CD4-positive, alpha-beta T cell (primary cell): Measurements from ENCODE around the gene ATP6V0E2. TPM values are rescaled to one million over a fixed set of nuclear protein-coding genes. Genes with fewer than 3 reads are reported as not detected.

ENCODE experiments used
- ATAC-seq: fragments of 200-7000 bp; cut with Tn5 transposase; one replicate; pipeline ENCODE4 v1.10.0; 2022; ENCODE audit warnings: mild to moderate bottlenecking; ENCODE audit not compliant: poor library complexity
- CTCF ChIA-PET: fragments of 350-600 bp; sonication (Branson Sonifier 250); formaldehyde crosslinking; loops from one replicate; lab custom pipeline; 2021; ENCODE audit warnings: antibody characterized with exemption, inconsistent platforms; lab: Charles Lee
- POLR2A ChIA-PET: fragments of 350-600 bp; sonication (Branson Sonifier 250); formaldehyde crosslinking; loops from one replicate; lab custom pipeline; 2021; ENCODE audit warnings: antibody characterized with exemption, inconsistent platforms; lab: Charles Lee
- DNase-seq, 14 experiments: peaks; one replicate each; pipeline ENCODE4 v3.0.0-alpha.2; 2013 to 2020; ENCODE audit warnings: mixed read lengths in 2 of 14
- H3K27ac ChIP-seq, 2 donors: one replicate each; pipeline versions ENCODE4 v1.5.1 to v1.7.0; 2013; ENCODE audit warnings: low read length in 2 of 2, low read depth in 1 of 2, mild to moderate bottlenecking in 1 of 2
- H3K27me3 ChIP-seq, 2 experiments: 1 replicate in 1 of 2; 2 replicates in 1 of 2; pipeline versions ENCODE4 v1.6.1 to v1.7.0; 2013; ENCODE audit warnings: low read length in 2 of 2, control low read depth in 1 of 2, mild to moderate bottlenecking in 1 of 2, moderate library complexity in 1 of 2; ENCODE audit not compliant: insufficient read depth in 2 of 2, control insufficient read depth in 1 of 2
- H3K36me3 ChIP-seq: one replicate; pipeline ENCODE4 v1.6.1; 2013; ENCODE audit warnings: low read length, control low read depth; ENCODE audit not compliant: insufficient read depth
- H3K4me1 ChIP-seq: one replicate; pipeline ENCODE4 v1.6.1; 2013; ENCODE audit warnings: low read length, control low read depth; ENCODE audit not compliant: insufficient read depth
- H3K4me3 ChIP-seq: one replicate; pipeline ENCODE4 v1.5.1; 2013; ENCODE audit warnings: mild to moderate bottlenecking, low read length, moderate library complexity
- H3K9me3 ChIP-seq, 2 experiments: 1 replicate in 1 of 2; 2 replicates in 1 of 2; pipeline versions ENCODE4 v1.6.1 to v1.7.0; 2013; ENCODE audit warnings: low read length in 2 of 2, mild to moderate bottlenecking in 2 of 2, control low read depth in 1 of 2, moderate library complexity in 1 of 2; ENCODE audit not compliant: control insufficient read depth in 1 of 2, insufficient read depth in 1 of 2
- H3K27ac Mint-ChIP-seq: one replicate; pipeline ENCODE4 v1.8.0; 2020; ENCODE audit warnings: mixed read lengths
- H3K27me3 Mint-ChIP-seq: one replicate; pipeline ENCODE4 v1.8.0; 2021; ENCODE audit warnings: mixed read lengths
- H3K36me3 Mint-ChIP-seq: one replicate; pipeline ENCODE4 v1.8.0; 2021; ENCODE audit warnings: low read depth, mixed read lengths
- H3K4me1 Mint-ChIP-seq: one replicate; pipeline ENCODE4 v1.8.0; 2021; ENCODE audit warnings: low read depth, mixed read lengths
- H3K4me3 Mint-ChIP-seq: one replicate; pipeline ENCODE4 v1.8.0; 2020; ENCODE audit warnings: mild to moderate bottlenecking, mixed read lengths
- H3K9me3 Mint-ChIP-seq: one replicate; pipeline ENCODE4 v1.8.0; 2020; ENCODE audit warnings: mixed read lengths
- intact Hi-C, 2 experiments: fragments of 100-400 bp; cut with DNase I in 1 of 2; cut with micrococcal nuclease in 1 of 2; formaldehyde crosslinking; loops; one replicate each; pipeline versions ENCODE4 v1.15.1 to v1.9.0; 2023 to 2025; cut with DNase I, micrococcal nuclease
- total RNA-seq, 174 experiments: library from RNA in 2 of 174; stranded (reverse) in 2 of 174; gene quantifications; one replicate each; pipeline ENCODE4 v1.2.3 and lab custom pipeline; 2021 to 2026
- TF ChIP-seq, protein P1 (sequence below): fragments of 200-600 bp; IDR thresholded peaks from one replicate; pipeline ENCODE4 v1.8.0; 2022; ENCODE audit warnings: antibody characterized with exemption, mild to moderate bottlenecking

ATP6V0E2 gene
- total RNA-seq, 2 experiments from 2014 or later = 23.2 to 24.9 TPM

DNA sequence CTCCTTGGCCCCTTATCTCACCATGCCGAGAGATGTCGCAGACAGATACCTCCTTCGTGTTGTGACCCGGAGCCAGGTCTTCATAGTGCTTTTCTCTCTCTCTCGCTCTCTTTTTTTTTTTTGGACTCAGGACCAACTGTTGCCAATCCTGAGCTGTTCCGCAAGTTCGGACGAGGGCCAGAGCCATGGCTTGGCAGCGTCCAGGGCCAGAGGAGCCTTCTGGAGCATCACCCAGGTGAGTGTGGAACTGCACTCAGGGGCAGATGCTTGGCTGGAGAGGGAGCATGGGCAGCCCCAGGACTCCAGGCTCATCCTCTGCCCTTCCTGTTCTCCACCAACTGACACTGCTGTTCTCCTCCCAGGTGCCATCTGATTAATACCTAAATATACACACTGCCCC lies 27.7 kb upstream of the ATP6V0E2 start:
- H3K4me1 ChIP-seq = peaks cover 10% of the 10 kb centered on the region
- ATAC-seq (no peak), DNase-seq (no peak)
- Mint-ChIP-seq H3K36me3 (peaks cover 61% of the 10 kb centered on the region), H3K4me3 (no peak overlapping the region), H3K4me1 (peaks cover 59% of the 10 kb centered on the region), H3K9me3 (no peaks in the 10 kb centered on the region), H3K27ac (no peak overlapping the region), H3K27me3 (no peaks in the 10 kb centered on the region)
- CTCF ChIA-PET = interaction anchor here (1.3 kb wide), 1 partner anchor 37 kb away, joined by 3 read pairs; no protein-coding TSS in a partner anchor
- POLR2A ChIA-PET = interaction anchor here (1.2 to 1.9 kb wide), 2 partner anchors 9 to 24 kb away, joined by 3 to 4 read pairs; no protein-coding TSS in a partner anchor
- TF ChIP-seq, protein P1, sequence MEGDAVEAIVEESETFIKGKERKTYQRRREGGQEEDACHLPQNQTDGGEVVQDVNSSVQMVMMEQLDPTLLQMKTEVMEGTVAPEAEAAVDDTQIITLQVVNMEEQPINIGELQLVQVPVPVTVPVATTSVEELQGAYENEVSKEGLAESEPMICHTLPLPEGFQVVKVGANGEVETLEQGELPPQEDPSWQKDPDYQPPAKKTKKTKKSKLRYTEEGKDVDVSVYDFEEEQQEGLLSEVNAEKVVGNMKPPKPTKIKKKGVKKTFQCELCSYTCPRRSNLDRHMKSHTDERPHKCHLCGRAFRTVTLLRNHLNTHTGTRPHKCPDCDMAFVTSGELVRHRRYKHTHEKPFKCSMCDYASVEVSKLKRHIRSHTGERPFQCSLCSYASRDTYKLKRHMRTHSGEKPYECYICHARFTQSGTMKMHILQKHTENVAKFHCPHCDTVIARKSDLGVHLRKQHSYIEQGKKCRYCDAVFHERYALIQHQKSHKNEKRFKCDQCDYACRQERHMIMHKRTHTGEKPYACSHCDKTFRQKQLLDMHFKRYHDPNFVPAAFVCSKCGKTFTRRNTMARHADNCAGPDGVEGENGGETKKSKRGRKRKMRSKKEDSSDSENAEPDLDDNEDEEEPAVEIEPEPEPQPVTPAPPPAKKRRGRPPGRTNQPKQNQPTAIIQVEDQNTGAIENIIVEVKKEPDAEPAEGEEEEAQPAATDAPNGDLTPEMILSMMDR = no peak
- H3K27ac ChIP-seq = no peak overlapping the region
- intact Hi-C loops = loop anchor here in 1 of 2 experiments (10.0 kb wide), 1 partner anchor 581 kb away; the partner anchor contains the start of gene ZNF783
- peaks cover 41% of the 10 kb centered on the region for H3K36me3 ChIP-seq
- no peaks in the 10 kb centered on the region for H3K27me3 ChIP-seq
- H3K4me3 ChIP-seq = no peak overlapping the region
- no peaks in the 10 kb centered on the region for H3K9me3 ChIP-seq

DNA sequence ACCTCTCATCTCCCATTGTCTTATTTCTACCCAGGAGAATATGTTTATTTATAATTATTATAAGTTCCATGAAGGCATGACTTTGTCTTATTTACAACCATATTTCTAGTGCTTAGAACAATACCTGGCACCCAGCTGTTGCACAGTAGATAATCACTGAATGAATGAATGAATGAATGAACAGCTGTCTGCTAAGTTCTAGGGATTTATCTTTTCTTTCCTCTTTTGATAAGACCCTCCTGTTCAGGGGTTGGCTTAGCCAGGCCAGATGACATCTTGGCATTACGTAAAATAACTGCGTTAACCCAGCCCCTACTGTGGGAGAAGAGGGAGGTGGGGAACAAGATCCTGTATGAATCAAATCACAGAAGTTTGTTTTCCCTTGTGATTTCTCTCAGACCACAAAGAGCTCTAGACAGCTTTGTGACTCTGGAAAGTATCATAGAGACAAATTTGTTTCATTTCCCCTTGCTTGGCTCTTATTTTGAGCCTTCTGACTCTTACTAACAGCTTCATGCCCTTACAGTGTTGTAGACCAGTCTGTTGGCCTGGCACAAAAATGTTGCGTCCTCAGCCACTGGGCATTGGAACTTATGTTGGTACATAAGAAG lies 27.2 kb upstream of the ATP6V0E2 start:
- H3K27ac Mint-ChIP-seq = no peak overlapping the region
- H3K4me1 ChIP-seq = peaks cover 10% of the 10 kb centered on the region
- H3K27ac ChIP-seq = no peak overlapping the region
- H3K4me1 Mint-ChIP-seq = peaks cover 54% of the 10 kb centered on the region
- H3K36me3 Mint-ChIP-seq = peaks cover 61% of the 10 kb centered on the region
- TF ChIP-seq, protein P1 = no peak
- H3K9me3 ChIP-seq = no peaks in the 10 kb centered on the region
- H3K4me3 Mint-ChIP-seq = no peak overlapping the region
- ChIA-PET CTCF (interaction anchor here (1.3 kb wide), 1 partner anchor 37 kb away, joined by 3 read pairs; no protein-coding TSS in a partner anchor), POLR2A (interaction anchor here (1.0 to 1.9 kb wide), 3 partner anchors 8 to 23 kb away, joined by 3 to 4 read pairs (median 3); partner anchors contain the start of gene ZNF862)
- no peaks in the 10 kb centered on the region for H3K9me3 Mint-ChIP-seq
- no peaks in the 10 kb centered on the region for H3K27me3 Mint-ChIP-seq
- intact Hi-C loops = loop anchor here in 1 of 2 experiments (10.0 kb wide), 1 partner anchor 582 kb away; the partner anchor contains the start of gene ZNF783
- ATAC-seq (no peak), DNase-seq (no peak)
- no peaks in the 10 kb centered on the region for H3K27me3 ChIP-seq
- H3K4me3 ChIP-seq = no peak overlapping the region
- H3K36me3 ChIP-seq = peaks cover 41% of the 10 kb centered on the region

DNA sequence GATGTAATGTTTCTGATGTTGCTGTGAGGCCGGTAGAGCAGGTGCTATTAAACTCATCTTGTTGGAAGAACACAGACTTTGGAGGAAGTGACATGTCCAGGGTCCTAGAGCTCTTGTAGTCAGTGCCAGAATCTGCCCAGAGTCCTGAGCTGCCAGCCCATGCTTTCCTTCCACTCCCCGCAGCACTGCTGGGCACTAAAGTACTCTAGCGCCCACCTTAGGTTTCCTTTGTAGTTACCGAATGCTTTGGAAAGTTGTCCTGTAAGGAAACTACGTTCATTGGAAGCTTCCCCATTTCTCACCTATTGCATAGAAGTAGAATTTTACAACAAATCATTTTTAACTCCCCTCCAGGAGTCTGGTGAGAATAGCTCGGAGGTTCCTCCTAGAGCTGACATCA lies 24.6 kb upstream of the ATP6V0E2 start:
- peaks cover 77% of the 10 kb centered on the region for H3K36me3 Mint-ChIP-seq
- intact Hi-C loops = loop anchor here in 1 of 2 experiments (10.0 kb wide), 1 partner anchor 584 kb away; the partner anchor contains the start of gene ZNF783
- H3K27ac ChIP-seq = no peak overlapping the region
- CTCF ChIA-PET = interaction anchor here (1.0 to 1.6 kb wide), 2 partner anchors 34 to 37 kb away, joined by 3 to 4 read pairs; no protein-coding TSS in a partner anchor
- peaks cover 47% of the 10 kb centered on the region for H3K4me1 Mint-ChIP-seq
- H3K4me3 ChIP-seq = no peak overlapping the region
- POLR2A ChIA-PET = interaction anchor here (1.6 to 2.8 kb wide), 4 partner anchors 10 to 32 kb away, joined by 3 to 17 read pairs (median 9); partner anchors contain the start of gene ZNF862
- TF ChIP-seq, protein P1 = no peak
- peaks cover 50% of the 10 kb centered on the region for H3K36me3 ChIP-seq
- no peaks in the 10 kb centered on the region for H3K27me3 Mint-ChIP-seq
- DNase-seq (no peak), ATAC-seq (no peak)
- H3K27ac Mint-ChIP-seq = no peak overlapping the region
- no peak overlapping the region for H3K4me3 Mint-ChIP-seq
- H3K4me1 ChIP-seq = peaks cover 10% of the 10 kb centered on the region
- no peaks in the 10 kb centered on the region for H3K27me3 ChIP-seq
- no peaks in the 10 kb centered on the region for H3K9me3 ChIP-seq
- H3K9me3 Mint-ChIP-seq = no peaks in the 10 kb centered on the region
